ENCODE results near the gene RNF169. TPM values are rescaled to one million over a fixed set of nuclear protein-coding genes. Genes with fewer than 3 reads are reported as not detected.

RNF169 gene
- total RNA-seq, 1 donor from 2014 or later = 21.6 TPM

DNA sequence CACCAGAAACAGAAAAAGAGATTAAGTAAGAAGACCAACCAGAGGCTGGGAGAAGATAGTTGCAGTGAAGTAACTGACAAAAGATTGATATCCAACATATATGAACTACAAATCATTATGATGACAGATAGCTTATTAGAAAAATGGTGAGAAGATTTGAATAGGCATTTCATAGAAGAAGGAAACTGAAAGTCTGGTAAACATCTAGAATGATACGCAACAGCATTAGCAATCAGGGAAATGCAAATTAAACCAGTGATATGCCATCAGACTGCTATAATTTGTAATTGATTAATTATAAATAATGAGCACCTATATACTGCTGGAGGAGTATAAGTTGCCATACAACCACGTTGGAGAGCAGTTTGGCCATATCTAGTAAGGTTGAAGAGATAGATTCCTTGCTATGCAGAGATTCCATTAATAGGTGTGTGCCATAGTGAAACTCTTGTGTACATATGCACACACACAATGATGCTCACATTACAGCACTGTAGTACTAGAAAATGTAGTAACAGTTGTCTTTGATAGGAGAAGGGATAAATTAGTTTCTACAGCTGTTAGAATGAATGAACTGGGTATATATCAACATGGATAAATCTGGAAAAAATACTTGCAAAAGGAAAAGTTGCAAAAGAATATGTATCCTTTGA is 20.5 kb downstream of the RNF169 start:
- DNase-seq (ENCODE audit: low spot score) = no peak

DNA sequence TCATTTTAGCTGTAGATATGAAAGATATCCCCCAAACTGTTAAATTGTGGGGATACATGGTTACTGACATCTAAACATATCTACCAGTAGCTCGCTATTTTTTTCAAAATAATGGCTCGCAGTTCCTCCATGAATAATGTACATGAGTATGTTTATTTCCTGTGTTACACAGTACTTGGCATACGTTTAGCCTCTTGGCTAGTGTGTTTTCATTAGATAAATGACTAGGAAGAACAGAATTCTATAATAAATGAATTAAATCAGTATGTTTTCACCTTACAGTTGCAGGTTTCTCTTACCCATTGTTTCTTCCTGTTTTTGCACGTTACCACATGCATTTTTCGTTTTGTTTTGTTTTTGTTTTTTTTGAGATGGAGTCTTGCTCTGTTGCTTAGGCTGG is 21.8 kb downstream of the RNF169 start:
- DNase-seq (ENCODE audit: low spot score) = no peak

DNA sequence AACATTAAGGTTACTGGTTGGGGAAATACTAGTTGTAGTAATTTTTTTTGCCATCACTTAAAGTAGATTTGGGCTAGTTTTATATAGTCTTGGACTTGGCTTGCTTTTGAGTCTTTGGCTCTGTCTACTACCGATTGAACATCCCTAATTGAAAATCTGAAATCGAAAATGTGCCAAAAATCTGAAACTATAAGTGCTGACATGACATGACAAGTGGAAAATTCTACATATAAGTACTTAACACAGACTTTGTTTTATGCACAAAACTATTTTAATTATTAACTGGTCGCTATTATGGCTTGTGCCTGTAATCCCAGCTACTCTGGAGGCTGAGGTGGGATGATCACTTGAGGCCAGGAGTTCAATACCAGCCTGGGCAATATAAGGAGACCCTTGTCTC is 22.5 kb downstream of the RNF169 start:
- no peak for DNase-seq (ENCODE audit: low spot score)

- DNase-seq (ENCODE audit: low spot score) = no peak
These were observed 24.8 kb downstream of the RNF169 start for GRCh38 chr11:74773476-74773875.

DNA sequence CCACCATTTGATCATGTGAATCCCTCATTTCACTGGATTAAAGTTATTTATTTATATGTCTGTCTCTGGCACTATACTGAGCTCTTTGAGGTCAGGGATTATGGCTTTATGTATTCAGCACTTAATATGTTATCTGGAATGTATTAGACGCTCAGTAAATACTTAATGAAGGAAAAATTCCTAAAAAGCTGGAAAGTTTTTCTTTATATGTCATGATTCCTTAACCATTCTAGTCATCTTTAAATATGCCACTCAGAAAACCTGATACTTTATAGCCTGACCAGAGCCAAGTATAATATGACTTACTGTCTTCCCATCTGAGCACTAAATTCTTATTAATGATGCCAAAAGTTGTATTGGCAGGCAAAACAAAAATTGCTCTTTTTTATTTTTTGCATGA is 27.1 kb downstream of the RNF169 start:
- no peak for DNase-seq (ENCODE audit: low spot score)

DNA sequence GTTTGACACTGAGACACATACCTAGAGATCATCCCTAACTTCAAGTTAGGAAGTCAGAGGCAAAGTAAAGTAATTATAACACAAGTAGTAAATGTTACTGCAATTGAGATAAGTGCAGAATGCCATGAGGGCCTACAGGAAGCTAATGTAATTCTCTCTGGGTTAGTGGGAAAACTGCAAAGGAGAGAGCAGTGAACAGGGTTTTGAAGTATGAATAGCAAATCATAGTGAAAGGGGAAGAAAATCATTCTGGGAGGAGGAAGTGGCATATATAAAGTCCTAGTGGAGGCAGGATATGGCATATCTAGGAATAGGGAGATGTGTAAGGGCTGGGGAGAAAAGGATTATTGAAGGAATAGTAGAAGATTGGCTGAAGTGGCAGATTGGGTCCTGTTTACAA is 27.9 kb downstream of the RNF169 start:
- no peak for DNase-seq (ENCODE audit: low spot score)

- no peak for DNase-seq (ENCODE audit: low spot score)
These were observed 28.4 kb downstream of the RNF169 start for GRCh38 chr11:74777038-74777437.

- no peak for DNase-seq (ENCODE audit: low spot score)
These were observed 29.2 kb downstream of the RNF169 start for GRCh38 chr11:74777877-74778276.

GRCh38 chr11:74778581-74778980 is 29.9 kb downstream of the RNF169 start:
- no peak for DNase-seq (ENCODE audit: low spot score)

GRCh38 chr11:74780248-74781005 is 31.8 kb downstream of the RNF169 start:
- no peak for DNase-seq (ENCODE audit: low spot score)

GRCh38 chr11:74783241-74783871 is 34.7 kb downstream of the RNF169 start:
- DNase-seq (ENCODE audit: low spot score) = no peak

DNA sequence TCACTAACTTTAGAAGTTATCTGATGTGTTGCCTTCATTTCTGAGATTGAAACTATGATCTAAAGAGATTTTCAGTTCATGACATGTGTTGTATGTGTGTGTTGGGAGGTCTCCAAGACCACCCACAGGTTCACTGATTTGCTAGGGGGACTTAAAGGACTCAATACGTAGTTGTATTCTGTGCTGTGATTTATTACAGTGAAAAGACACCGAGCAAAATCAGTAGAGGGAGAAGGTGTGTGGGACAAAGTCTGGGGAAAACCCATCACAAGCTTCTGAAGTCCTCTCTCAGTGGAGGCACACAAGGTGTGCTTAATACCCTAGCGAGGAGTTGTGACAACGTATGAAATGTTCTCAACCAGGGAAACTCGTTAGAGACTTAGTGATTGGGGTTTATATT is 35.6 kb downstream of the RNF169 start:
- DNase-seq (ENCODE audit: low spot score) = no peak

GRCh38 chr11:74784726-74785125 is 36.1 kb downstream of the RNF169 start:
- no peak for DNase-seq (ENCODE audit: low spot score)

DNA sequence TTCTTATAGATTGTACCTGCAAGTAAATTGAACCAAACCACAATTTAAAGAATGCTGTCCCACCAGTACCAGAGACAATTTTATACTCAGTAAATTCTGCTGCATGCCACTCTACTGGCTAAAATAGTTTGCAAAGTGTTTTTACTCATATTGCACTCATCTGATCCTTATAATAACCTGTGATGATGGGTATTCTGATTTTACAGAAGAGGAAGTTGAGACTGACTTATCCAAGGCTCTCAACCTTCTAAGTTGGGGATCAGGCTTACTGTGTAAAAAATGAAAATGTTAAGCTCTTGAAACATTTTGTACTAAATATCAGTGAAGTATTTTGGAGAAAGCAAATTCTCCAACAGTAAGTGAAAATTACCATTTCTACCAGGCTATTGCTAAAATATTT is 37.9 kb downstream of the RNF169 start:
- no peak for DNase-seq (ENCODE audit: low spot score)

DNA sequence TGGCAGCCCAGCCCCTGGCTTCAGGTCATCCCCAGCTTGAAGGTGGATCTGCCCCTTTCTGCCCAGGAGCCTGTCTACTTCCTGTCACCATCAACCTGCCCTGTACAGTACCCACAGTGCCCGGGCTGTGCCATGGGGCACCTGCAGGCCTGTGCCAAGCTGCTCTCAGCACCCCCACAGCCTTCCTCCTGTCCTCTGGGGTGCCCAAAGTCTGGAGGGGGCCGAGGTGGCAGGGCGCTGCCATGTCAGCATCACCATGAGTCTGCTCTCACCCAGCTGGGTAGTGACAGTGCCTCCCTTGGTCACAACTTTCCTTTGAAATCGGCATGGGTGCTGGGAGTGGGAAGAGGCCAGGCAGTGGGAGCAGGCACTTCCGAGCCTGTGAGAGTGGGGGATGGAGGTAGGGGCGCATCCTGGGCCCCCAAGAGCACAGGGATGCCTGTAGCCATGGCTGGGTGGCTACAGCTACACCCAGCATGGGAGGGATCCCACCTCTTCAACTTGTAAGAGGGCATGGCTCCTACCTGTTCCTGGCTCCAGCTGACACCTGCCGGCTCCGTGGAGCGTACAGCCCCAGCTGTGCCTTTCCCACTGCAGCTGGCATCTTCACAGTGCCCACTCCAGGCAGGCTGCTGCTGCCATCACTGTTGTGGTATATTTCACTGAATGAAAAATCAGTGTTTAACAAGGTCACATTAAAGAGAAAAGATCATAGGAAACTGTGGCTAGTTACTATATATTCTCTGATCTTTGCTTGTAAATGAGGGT is 42.9 kb downstream of the RNF169 start:
- no peak for DNase-seq (ENCODE audit: low spot score)

GRCh38 chr11:74806267-74806666 is 57.6 kb downstream of the RNF169 start:
- no peak for DNase-seq (ENCODE audit: low spot score)

GRCh38 chr11:74809801-74810200 is 61.2 kb downstream of the RNF169 start:
- DNase-seq (ENCODE audit: low spot score) = no peak

DNA sequence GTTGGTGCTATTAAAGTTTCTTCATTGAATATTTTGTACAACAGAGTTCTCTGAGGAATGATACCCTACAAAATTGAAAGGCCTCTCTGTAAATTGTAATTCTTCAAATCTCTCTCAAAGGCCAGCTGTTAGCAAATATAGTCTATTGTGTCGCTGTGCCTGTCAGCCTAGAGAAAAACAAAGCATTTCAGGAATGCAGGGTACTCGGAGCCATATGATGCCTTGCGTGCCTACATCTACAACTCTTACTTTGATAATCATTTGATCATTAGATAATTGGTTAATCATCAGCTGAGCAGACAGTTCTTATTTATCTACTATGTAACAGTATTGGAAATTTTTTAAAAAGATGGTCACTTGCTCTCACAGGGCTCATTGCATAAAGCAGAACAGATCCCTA is 67.3 kb downstream of the RNF169 start:
- no peak for DNase-seq (ENCODE audit: low spot score)

DNA sequence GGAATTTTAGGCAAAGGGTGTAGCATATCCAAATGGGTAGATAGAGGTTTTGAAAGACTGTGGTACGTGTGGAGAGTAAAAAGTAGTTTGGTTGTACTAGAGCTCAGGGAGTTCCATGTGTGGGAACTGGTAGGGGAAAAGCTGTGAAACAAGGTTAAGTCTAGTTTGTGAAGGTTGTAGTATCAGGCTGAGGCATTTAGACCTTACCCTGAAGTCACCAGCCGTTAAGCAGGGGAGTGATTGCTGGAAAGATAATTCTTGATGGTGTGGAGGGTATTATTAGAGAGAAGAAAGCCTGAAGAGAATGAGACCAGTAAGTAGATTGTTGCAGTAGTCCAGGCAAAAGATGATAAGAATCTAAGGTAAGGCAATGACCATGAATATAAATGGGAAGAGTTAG is 68.0 kb downstream of the RNF169 start:
- no peak for DNase-seq (ENCODE audit: low spot score)

GRCh38 chr11:74818283-74818946 is 69.8 kb downstream of the RNF169 start:
- DNase-seq (ENCODE audit: low spot score) = no peak

DNA sequence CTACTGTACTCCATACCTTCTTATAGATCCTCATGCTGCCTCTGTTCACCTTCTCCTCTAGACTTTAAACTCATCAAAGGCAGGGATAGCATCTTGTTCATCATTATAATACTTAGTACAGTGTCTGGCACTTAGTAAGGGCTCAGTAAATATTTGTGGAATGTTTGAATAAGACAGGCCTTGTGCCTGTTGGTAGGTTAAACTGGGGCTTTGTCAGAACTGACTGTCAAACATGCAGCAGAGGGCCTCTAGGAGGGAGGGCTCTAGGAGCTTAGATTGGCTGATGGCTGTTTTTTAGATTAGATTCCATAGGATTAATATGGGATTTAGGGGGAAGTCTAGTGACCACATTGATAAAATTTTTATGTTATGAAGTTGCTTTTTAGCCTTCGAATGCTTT is 70.8 kb downstream of the RNF169 start:
- no peak for DNase-seq (ENCODE audit: low spot score)

DNA sequence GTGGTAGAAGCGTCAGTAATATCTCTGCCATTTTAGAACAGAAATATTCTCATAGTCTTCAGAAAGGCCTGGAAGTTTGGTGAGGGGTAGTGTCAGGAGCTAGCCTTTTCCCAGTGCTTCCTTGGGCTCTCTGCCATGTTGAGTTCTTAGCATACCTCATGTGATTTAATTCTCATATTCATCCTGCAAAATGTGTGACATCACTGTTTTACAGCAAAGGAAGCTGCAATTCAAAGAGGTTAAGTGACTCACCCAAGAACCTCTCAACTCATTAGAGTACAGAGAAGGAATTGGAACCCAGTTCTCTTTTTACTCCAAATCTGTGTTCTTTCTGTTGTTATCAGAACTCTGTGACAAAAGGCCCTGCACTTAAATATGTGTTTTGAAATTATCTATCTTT is 72.1 kb downstream of the RNF169 start:
- DNase-seq (ENCODE audit: low spot score) = no peak

All from ureter (tissue), 1 donor.